CD4-positive, alpha-beta T cell treated with Interleukin-17A for 4 hours (primary cell): ENCODE results near the gene WDR19.
"Not testable (repeated sequence)": the region's sequence is repeated elsewhere in the genome, so short reads cannot be mapped to it uniquely, and the experiment has no call there.

ENCODE experiments used
- DNase-seq: peaks from one replicate; pipeline ENCODE4 v3.0.0-alpha.2; 2020; ENCODE audit warnings: mixed read lengths

The WDR19 gene

GRCh38 chr4:39233783-39234182 lies 51.5 kb downstream of the WDR19 start:
- no peak for DNase-seq

- no peak for DNase-seq
These were observed 52.7 kb downstream of the WDR19 start for GRCh38 chr4:39235021-39235420.

- no peak for DNase-seq
These were observed 53.4 kb downstream of the WDR19 start for GRCh38 chr4:39235696-39236095.

- no peak for DNase-seq
These were observed 54.9 kb downstream of the WDR19 start for GRCh38 chr4:39237179-39237578.

GRCh38 chr4:39243462-39243861 lies 61.1 kb downstream of the WDR19 start:
- no peak for DNase-seq

- DNase-seq = no peak
These were observed 72.9 kb downstream of the WDR19 start for GRCh38 chr4:39255266-39255665.

GRCh38 chr4:39255871-39256270 lies 73.5 kb downstream of the WDR19 start:
- no peak for DNase-seq

GRCh38 chr4:39256436-39256835 lies 74.1 kb downstream of the WDR19 start:
- no peak for DNase-seq

GRCh38 chr4:39259571-39260330 lies 77.4 kb downstream of the WDR19 start:
- no peak for DNase-seq

GRCh38 chr4:39263895-39264294 lies 81.6 kb downstream of the WDR19 start:
- no peak for DNase-seq

- DNase-seq = no peak
These were observed 92.2 kb downstream of the WDR19 start for GRCh38 chr4:39274503-39274902.

GRCh38 chr4:39277661-39278060 lies 95.3 kb downstream of the WDR19 start:
- not testable (repeated sequence) for DNase-seq

- no peak for DNase-seq
These were observed 96.1 kb downstream of the WDR19 start for GRCh38 chr4:39278476-39278875.

GRCh38 chr4:39279416-39279815 lies 97.1 kb downstream of the WDR19 start:
- no peak for DNase-seq

GRCh38 chr4:39280770-39281169 lies 98.4 kb downstream of the WDR19 start:
- no peak for DNase-seq

- no peak for DNase-seq
These were observed 102.9 kb downstream of the WDR19 start for GRCh38 chr4:39285111-39285795.

GRCh38 chr4:39285853-39286252 lies 103.5 kb downstream of the WDR19 start:
- DNase-seq = no peak

GRCh38 chr4:39286263-39286662 lies 103.9 kb downstream of the WDR19 start:
- DNase-seq = no peak

- DNase-seq = no peak
These were observed 104.9 kb downstream of the WDR19 start for GRCh38 chr4:39287223-39287622.

GRCh38 chr4:39291686-39292085 lies 109.4 kb downstream of the WDR19 start:
- DNase-seq = no peak

GRCh38 chr4:39292433-39292832 lies 110.1 kb downstream of the WDR19 start:
- DNase-seq = not testable (repeated sequence)

- no peak for DNase-seq
These were observed 113.5 kb downstream of the WDR19 start for GRCh38 chr4:39295784-39296183.

- DNase-seq = no peak
These were observed 120.6 kb downstream of the WDR19 start for GRCh38 chr4:39302901-39303300.

GRCh38 chr4:39303871-39304270 lies 121.5 kb downstream of the WDR19 start:
- DNase-seq = no peak

GRCh38 chr4:39304651-39305050 lies 122.3 kb downstream of the WDR19 start:
- no peak for DNase-seq
